Spleen (tissue), 11 donors: Measurements from ENCODE around the gene POLR2H. TPM values are rescaled to one million over a fixed set of nuclear protein-coding genes. Genes with fewer than 3 reads are reported as not detected.

ENCODE experiments used
- DNase-seq: peaks from one replicate; pipeline ENCODE4 v3.0.0-alpha.2; 2020
- H3K27ac ChIP-seq, 8 donors: fragments of 200-600 bp; sonication (generic) in 7 of 8; 1 replicate in 4 of 8; 2 replicates in 4 of 8; pipeline versions ENCODE4 v1.5.0 to v1.8.0; 2016 to 2021; ENCODE audit warnings: inconsistent platforms in 4 of 8, mild to moderate bottlenecking in 4 of 8, moderate library complexity in 1 of 8
- H3K27me3 ChIP-seq, 7 donors: fragments of 200-600 bp; sonication (generic) in 6 of 7; replicated peaks in 1 of 7; 1 replicate in 4 of 7; 2 replicates in 3 of 7; pipeline versions ENCODE4 v1.5.0 to v1.8.0; 2016 to 2021; ENCODE audit warnings: inconsistent platforms in 3 of 7, mild to moderate bottlenecking in 1 of 7
- H3K36me3 ChIP-seq, 6 donors: fragments of 200-600 bp; sonication (generic) in 5 of 6; 1 replicate in 4 of 6; 2 replicates in 2 of 6; pipeline versions ENCODE4 v1.5.0 to v1.8.0; 2016 to 2021; ENCODE audit warnings: inconsistent platforms in 2 of 6
- H3K4me1 ChIP-seq, 6 donors: fragments of 200-600 bp; sonication (generic) in 5 of 6; 1 replicate in 3 of 6; 2 replicates in 3 of 6; pipeline versions ENCODE4 v1.5.0 to v1.8.0; 2016 to 2021; ENCODE audit warnings: inconsistent platforms in 3 of 6
- H3K4me3 ChIP-seq, 8 donors: fragments of 200-600 bp; sonication (generic) in 7 of 8; 1 replicate in 4 of 8; 2 replicates in 4 of 8; pipeline versions ENCODE4 v1.5.0 to v1.8.0; 2016 to 2021; ENCODE audit warnings: inconsistent platforms in 4 of 8, mild to moderate bottlenecking in 4 of 8, moderate library complexity in 2 of 8
- H3K9me3 ChIP-seq, 8 donors: fragments of 200-600 bp; sonication (generic) in 7 of 8; 1 replicate in 4 of 8; 2 replicates in 4 of 8; pipeline versions ENCODE4 v1.5.0 to v1.8.0; 2016 to 2021; ENCODE audit warnings: inconsistent platforms in 4 of 8
- POLR2A ChIP-seq, 3 donors: fragments of 450-650 bp; IDR thresholded peaks; one replicate each; pipeline ENCODE4 v1.5.1; 2017; ENCODE audit warnings: antibody characterized with exemption in 3 of 3, mild to moderate bottlenecking in 1 of 3
- POLR2AphosphoS5 ChIP-seq, 3 donors: sonication (generic); formaldehyde crosslinking; IDR thresholded peaks; one replicate each; pipeline ENCODE4 v1.5.1; 2017; ENCODE audit warnings: antibody characterized with exemption in 3 of 3
- WGBS, 5 donors: extraction: QIAGEN DNeasy Blood & Tissue Kit in 3 of 5; methylation state at CpG; one replicate each; pipeline versions ENCODE4 v1.1.5 to v1.1.7; 2013 to 2018; 5-methylcytosine and 5-hydroxymethylcytosine counted together
- intact Hi-C: fragments of 100-400 bp; cut with DNase I; formaldehyde crosslinking; loops from one replicate; pipeline ENCODE4 v1.15.0; 2023; ENCODE audit warnings: low total_unique reads
- polyA plus RNA-seq, 3 donors: library from polyadenylated mRNA; stranded (reverse); fragments of 200-250 nt; gene quantifications; one replicate each; pipeline ENCODE4 v1.2.1, GENCODE V29; 2013
- total RNA-seq, 7 donors: library from RNA; depleted of rRNA in 3 of 7; stranded (reverse); fragments of >200 nt in 3 of 7; fragmentation: NEBNext Ultra II Directional in 4 of 7; extraction: Animal tissue kit (Norgen Biotek cat#: 25700) in 4 of 7; gene quantifications; one replicate each; pipeline versions ENCODE4 v1.1.0 to v1.2.1, GENCODE V29; 2016 to 2021
- TF ChIP-seq, protein P1 (sequence below), 11 experiments: fragments of 200-600 bp in 7 of 11; fragments of 450-650 bp in 4 of 11; sonication (generic) in 4 of 11; IDR thresholded peaks in 8 of 11; conservative IDR thresholded peaks in 3 of 11; 1 replicate in 7 of 11; 2 replicates in 4 of 11; pipeline versions ENCODE4 v1.4.0 to v1.8.0; 2016 to 2021; ENCODE audit warnings: antibody characterized with exemption in 11 of 11, inconsistent platforms in 4 of 11, mild to moderate bottlenecking in 1 of 11
- donor health status: healthy with polysubstance abuse.
- donor health status: DM: no; HTN: no; CAD: no; lungs with moderate emphysema.
- donor health status: DM: no; HTN: no; CAD: no.
- donor health status: Bipolar disorder and iron deficiency.
- donor health status: healthy.
- donor health status: DM: no; HTN: no; CAD: no.
- donor health status: DM: yes; HTN: yes; CAD: no.

POLR2H gene
- total and polyA plus RNA-seq, 10 donors: 42.5 to 139 (median 86.6) TPM

DNA sequence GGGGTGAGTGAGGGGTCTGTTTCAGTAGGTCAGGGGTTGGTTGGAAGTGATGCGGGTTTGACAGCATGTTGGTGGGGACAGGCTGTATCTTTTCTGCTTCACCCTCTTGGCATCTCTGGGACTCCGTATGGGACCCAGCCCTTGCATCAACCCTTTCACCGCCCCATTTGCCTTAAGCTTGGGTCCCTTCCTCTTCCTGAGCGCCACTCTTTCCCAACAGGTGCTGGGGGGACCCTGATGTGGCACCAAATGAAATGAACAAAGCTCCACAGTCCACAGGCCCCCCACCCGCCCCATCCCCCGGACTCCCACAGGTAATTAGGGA, 46.0 kb upstream of the POLR2H start:
- no peak for DNase-seq
- peak overlapping the region; percentile 79 to 99 (median 95) for H3K27ac ChIP-seq
- 10 to 32% (median 13%) methylated on average over 5 to 6 of the region's 6 CpGs for WGBS, 5 donors
- TF ChIP-seq POLR2AphosphoS5 (IDR thresholded peaks at IDR 0.05): no peak
- TF ChIP-seq, protein P1, sequence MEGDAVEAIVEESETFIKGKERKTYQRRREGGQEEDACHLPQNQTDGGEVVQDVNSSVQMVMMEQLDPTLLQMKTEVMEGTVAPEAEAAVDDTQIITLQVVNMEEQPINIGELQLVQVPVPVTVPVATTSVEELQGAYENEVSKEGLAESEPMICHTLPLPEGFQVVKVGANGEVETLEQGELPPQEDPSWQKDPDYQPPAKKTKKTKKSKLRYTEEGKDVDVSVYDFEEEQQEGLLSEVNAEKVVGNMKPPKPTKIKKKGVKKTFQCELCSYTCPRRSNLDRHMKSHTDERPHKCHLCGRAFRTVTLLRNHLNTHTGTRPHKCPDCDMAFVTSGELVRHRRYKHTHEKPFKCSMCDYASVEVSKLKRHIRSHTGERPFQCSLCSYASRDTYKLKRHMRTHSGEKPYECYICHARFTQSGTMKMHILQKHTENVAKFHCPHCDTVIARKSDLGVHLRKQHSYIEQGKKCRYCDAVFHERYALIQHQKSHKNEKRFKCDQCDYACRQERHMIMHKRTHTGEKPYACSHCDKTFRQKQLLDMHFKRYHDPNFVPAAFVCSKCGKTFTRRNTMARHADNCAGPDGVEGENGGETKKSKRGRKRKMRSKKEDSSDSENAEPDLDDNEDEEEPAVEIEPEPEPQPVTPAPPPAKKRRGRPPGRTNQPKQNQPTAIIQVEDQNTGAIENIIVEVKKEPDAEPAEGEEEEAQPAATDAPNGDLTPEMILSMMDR (IDR thresholded peaks at IDR 0.05 in 8 of 11, conservative IDR thresholded peaks at IDR 0.05 in 3 of 11): no peak
- H3K9me3 ChIP-seq: no peaks in the 10 kb centered on the region
- intact Hi-C loops: loop anchor here (10.0 kb wide), 1 partner anchor 131 kb away; the partner anchor contains the start of gene ABCF3
- H3K27me3 ChIP-seq: no peaks in the 10 kb centered on the region
- H3K4me3 ChIP-seq: peak overlapping the region; percentile 62 to 91 (median 72)
- peaks cover 20 to 64% (median 57%) of the 10 kb centered on the region in 6 donors for H3K4me1 ChIP-seq
- peaks cover 0 to 48% (median 28%) of the 10 kb centered on the region in 6 donors for H3K36me3 ChIP-seq

DNA sequence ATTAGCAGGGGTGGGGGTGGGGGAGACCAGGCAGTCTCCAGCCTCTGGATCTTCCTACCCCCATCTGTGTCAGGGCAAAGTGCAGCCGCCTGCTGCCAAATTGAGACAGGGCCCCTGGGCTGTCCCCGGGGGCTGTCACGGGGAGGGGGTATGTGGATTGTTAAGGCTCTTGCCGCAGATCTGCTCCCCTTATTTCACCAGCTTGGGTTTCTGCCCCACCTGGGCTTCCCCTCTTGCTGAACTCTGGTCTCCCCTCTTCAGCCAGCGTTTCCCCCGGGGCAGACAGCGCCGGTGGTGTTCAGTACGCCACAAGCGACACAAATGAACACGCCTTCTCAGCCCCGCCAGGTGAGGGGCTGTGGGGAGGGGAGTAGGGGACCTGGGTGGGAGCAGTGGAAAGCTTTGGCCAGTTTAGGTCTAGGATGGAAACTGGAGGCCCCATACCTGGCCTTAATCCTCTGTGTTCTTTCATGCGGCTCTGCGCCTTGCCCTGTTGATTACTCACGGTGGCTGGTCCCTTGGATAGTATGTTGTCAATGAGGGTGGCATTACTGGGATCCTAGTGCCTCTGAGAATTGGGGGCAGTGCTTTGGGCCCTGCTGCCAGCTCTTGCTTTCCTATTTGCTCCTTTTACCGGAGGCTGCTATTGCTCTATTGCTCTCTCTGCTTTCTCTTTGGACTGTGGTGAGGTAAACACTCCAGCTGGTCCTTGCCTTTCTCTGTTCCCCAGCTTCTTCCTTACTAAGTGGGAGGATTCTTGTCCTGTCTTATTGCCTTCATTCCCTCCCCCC, 45.4 kb upstream of the POLR2H start:
- intact Hi-C loops: loop anchor here (10.0 kb wide), 1 partner anchor 131 kb away; the partner anchor contains the start of gene ABCF3
- TF ChIP-seq POLR2A (IDR thresholded peaks at IDR 0.05) (no peak), POLR2AphosphoS5 (IDR thresholded peaks at IDR 0.05) (no peak)
- TF ChIP-seq, protein P1 (IDR thresholded peaks at IDR 0.05 in 8 of 11, conservative IDR thresholded peaks at IDR 0.05 in 3 of 11): no peak
- peak overlapping the region; percentile 79 to 99 (median 95) for H3K27ac ChIP-seq
- no peak for DNase-seq
- H3K9me3 ChIP-seq: no peaks in the 10 kb centered on the region
- no peaks in the 10 kb centered on the region for H3K27me3 ChIP-seq
- 27 to 64% (median 44%) methylated on average over 15 to 16 of the region's 16 CpGs for WGBS, 5 donors
- H3K36me3 ChIP-seq: peaks cover 0 to 54% (median 33%) of the 10 kb centered on the region in 6 donors
- H3K4me3 ChIP-seq: peak overlapping the region; percentile 62 to 91 (median 72)
- peaks cover 20 to 69% (median 62%) of the 10 kb centered on the region in 6 donors for H3K4me1 ChIP-seq

DNA sequence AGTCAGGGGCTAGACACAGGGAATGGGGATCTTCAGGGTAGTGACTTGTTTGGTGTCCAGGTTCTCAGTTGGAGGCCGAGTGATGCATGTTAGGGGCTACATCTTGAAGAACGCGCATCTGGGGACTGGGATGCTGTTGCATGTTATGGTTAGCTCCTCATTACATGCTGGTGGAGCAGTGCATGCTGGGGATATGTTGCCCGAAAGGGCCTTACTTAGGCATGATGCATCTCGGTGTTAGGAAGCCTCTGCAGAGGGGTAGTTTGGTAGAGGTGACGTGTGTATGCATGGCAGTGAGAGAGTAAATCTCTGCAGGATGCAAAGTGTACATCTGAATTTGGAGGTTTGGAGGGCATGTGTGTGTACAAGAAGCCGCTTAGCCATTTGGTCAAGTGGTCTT, 44.7 kb upstream of the POLR2H start:
- Histone ChIP-seq H3K4me1 (peaks cover 20 to 77% (median 66%) of the 10 kb centered on the region in 6 donors), H3K4me3 (peak overlapping the region in 6 of 8 donors; percentile 16 to 91 (median 72)), H3K27me3 (no peaks in the 10 kb centered on the region), H3K36me3 (peaks cover under 1 to 61% (median 41%) of the 10 kb centered on the region in 6 donors), H3K27ac (peak overlapping the region in 5 of 8 donors; percentile 91 to 99 (median 97)), H3K9me3 (no peaks in the 10 kb centered on the region)
- WGBS, 5 donors: 73 to 87% (median 82%) methylated on average over 7 of the region's 7 CpGs
- DNase-seq: no peak
- TF ChIP-seq POLR2A (IDR thresholded peaks at IDR 0.05) (no peak), POLR2AphosphoS5 (IDR thresholded peaks at IDR 0.05) (no peak)
- TF ChIP-seq, protein P1 (IDR thresholded peaks at IDR 0.05 in 8 of 11, conservative IDR thresholded peaks at IDR 0.05 in 3 of 11): no peak
- intact Hi-C loops: loop anchor here (10.0 kb wide), 1 partner anchor 132 kb away; the partner anchor contains the start of gene ABCF3

DNA sequence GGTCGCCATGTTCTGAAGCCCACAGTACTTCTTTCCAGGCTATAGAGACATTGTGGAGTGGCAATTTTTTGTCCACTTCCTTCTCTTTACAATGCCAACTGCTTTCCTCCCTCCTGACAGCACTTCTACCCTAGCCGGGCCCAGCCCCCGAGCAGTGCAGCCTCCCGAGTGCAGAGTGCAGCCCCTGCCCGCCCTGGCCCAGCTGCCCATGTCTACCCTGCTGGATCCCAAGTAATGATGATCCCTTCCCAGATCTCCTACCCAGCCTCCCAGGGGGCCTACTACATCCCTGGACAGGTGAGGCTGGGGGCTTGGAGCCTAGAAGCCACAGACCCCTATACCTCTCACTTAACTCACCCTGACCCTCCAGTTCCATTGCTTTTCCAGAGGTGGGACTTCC, 44.3 kb upstream of the POLR2H start:
- TF ChIP-seq POLR2A (IDR thresholded peaks at IDR 0.05) (no peak), POLR2AphosphoS5 (IDR thresholded peaks at IDR 0.05) (no peak)
- TF ChIP-seq, protein P1 (IDR thresholded peaks at IDR 0.05 in 8 of 11, conservative IDR thresholded peaks at IDR 0.05 in 3 of 11): no peak
- intact Hi-C loops: loop anchor here (10.0 kb wide), 1 partner anchor 132 kb away; the partner anchor contains the start of gene ABCF3
- 53 to 60% (median 58%) methylated on average over 5 of the region's 5 CpGs for WGBS, 5 donors
- peaks cover 20 to 81% (median 67%) of the 10 kb centered on the region in 6 donors for H3K4me1 ChIP-seq
- peak overlapping the region in 4 of 8 donors; percentile 96 to 99 (median 97) for H3K27ac ChIP-seq
- peak overlapping the region in 5 of 8 donors; percentile 16 to 91 (median 74) for H3K4me3 ChIP-seq
- no peaks in the 10 kb centered on the region for H3K27me3 ChIP-seq
- peaks cover 5 to 65% (median 45%) of the 10 kb centered on the region in 6 donors for H3K36me3 ChIP-seq
- peak; percentile 75 for DNase-seq
- H3K9me3 ChIP-seq: no peaks in the 10 kb centered on the region
